ENCODE measurements around the gene HDHD5. TPM values are rescaled to one million over a fixed set of nuclear protein-coding genes. Genes with fewer than 3 reads are reported as not detected.
A peak's percentile ranks its signal among the peaks of the same experiment; 100 is the strongest.

Gene HDHD5
- total and polyA plus RNA-seq, 2 of the 13 experiments (the other 11 are each of a cell fraction or from before 2014, with no cell fraction given), result not detected

DNA sequence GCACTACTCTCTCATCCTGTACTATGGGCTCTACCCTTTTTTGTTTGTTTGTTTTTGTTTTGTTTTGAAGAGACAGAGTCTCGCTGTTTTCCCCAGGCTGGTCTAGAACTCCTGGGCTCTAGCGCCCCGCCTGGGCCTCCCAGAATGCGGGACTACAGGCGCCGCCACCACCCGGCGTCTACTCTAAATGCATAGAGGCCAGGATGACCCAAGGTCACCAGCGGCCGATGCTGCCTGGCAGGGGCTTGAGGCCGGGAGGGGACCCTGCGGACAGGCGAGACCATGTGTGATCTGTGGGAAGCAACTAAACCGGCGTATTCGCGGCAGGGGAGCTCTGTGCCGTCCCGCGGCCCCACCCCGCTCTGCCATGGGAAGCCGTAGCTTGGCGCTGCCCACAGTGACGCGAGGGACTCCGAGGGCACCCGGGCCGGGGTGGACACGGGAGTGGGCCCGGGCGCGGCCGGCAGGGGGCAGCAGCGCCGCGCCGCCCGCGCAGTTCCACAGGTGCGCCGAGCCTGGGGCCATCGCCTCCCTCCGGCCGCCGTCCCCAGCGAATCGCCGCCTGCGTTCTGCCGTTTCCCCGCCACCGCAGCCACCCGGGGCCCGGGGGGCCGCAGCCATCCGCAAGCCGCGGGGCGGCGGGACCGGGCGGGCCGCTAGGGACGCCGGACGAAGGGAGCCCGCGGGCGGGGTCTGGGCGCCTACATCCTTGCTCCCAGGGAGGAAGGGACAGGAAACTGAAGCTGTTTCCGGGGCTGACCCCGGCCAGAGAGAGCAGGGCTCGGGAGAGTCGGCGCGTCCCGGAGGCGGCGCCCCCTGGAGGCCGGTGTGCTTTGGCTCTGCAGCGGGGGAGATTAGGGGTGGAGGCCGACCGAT, 12.3 kb upstream of the HDHD5 start (continued):
- TF ChIP-seq, protein P1, sequence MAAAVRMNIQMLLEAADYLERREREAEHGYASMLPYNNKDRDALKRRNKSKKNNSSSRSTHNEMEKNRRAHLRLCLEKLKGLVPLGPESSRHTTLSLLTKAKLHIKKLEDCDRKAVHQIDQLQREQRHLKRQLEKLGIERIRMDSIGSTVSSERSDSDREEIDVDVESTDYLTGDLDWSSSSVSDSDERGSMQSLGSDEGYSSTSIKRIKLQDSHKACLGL (CRISPR knock-in tag; IDR thresholded peaks at IDR 0.05), result no peak
- no peak for TF ChIP-seq ZNF326 (CRISPR knock-in tag; IDR thresholded peaks at IDR 0.05; ENCODE audit: borderline replicate concordance)
- TF ChIP-seq ZNF547 (CRISPR knock-in tag; IDR thresholded peaks at IDR 0.05), result no peak
- no peak for TF ChIP-seq ZNF138 (CRISPR knock-in tag; IDR thresholded peaks at IDR 0.05; ENCODE audit: low read depth)
- TF ChIP-seq ZNF629 (CRISPR knock-in tag; conservative IDR thresholded peaks at IDR 0.05), result no peak
- TF ChIP-seq, protein P2, sequence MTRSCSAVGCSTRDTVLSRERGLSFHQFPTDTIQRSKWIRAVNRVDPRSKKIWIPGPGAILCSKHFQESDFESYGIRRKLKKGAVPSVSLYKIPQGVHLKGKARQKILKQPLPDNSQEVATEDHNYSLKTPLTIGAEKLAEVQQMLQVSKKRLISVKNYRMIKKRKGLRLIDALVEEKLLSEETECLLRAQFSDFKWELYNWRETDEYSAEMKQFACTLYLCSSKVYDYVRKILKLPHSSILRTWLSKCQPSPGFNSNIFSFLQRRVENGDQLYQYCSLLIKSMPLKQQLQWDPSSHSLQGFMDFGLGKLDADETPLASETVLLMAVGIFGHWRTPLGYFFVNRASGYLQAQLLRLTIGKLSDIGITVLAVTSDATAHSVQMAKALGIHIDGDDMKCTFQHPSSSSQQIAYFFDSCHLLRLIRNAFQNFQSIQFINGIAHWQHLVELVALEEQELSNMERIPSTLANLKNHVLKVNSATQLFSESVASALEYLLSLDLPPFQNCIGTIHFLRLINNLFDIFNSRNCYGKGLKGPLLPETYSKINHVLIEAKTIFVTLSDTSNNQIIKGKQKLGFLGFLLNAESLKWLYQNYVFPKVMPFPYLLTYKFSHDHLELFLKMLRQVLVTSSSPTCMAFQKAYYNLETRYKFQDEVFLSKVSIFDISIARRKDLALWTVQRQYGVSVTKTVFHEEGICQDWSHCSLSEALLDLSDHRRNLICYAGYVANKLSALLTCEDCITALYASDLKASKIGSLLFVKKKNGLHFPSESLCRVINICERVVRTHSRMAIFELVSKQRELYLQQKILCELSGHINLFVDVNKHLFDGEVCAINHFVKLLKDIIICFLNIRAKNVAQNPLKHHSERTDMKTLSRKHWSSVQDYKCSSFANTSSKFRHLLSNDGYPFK (CRISPR knock-in tag; IDR thresholded peaks at IDR 0.05; ENCODE audit: borderline replicate concordance), result no peak
- no peak for TF ChIP-seq ZNF160 (CRISPR knock-in tag; IDR thresholded peaks at IDR 0.05)
- no peak for TF ChIP-seq PCBP1 (IDR thresholded peaks at IDR 0.05; ENCODE audit: borderline replicate concordance, low read depth, low read length)
- TF ChIP-seq MAZ (IDR thresholded peaks at IDR 0.05; ENCODE audit: borderline replicate concordance, low read depth, low read length), result no peak
- TF ChIP-seq MAZ (CRISPR knock-in tag; IDR thresholded peaks at IDR 0.05; ENCODE audit: low read depth), result no peak
- no peak for TF ChIP-seq HMGA1 (CRISPR knock-in tag; conservative IDR thresholded peaks at IDR 0.05)
- peak; percentile 51; the same call in 1 of the 2 replicates for TF ChIP-seq ZSCAN25 (CRISPR knock-in tag; IDR thresholded peaks at IDR 0.05)
- TF ChIP-seq KMT2B (CRISPR knock-in tag; IDR thresholded peaks at IDR 0.05), result no peak
- TF ChIP-seq ARID2 (CRISPR knock-in tag; IDR thresholded peaks at IDR 0.05; ENCODE audit: borderline replicate concordance), result no peak
- peak; percentile 67 for TF ChIP-seq GABPA (IDR thresholded peaks at IDR 0.05; ENCODE audit: low read depth, low read length)
- peak; percentile 90 for TF ChIP-seq GABPA (CRISPR knock-in tag; IDR thresholded peaks at IDR 0.05; ENCODE audit: low read depth)
- no peak for TF ChIP-seq ZNF552 (CRISPR knock-in tag; IDR thresholded peaks at IDR 0.05; ENCODE audit: borderline replicate concordance)
- TF ChIP-seq, protein P3, sequence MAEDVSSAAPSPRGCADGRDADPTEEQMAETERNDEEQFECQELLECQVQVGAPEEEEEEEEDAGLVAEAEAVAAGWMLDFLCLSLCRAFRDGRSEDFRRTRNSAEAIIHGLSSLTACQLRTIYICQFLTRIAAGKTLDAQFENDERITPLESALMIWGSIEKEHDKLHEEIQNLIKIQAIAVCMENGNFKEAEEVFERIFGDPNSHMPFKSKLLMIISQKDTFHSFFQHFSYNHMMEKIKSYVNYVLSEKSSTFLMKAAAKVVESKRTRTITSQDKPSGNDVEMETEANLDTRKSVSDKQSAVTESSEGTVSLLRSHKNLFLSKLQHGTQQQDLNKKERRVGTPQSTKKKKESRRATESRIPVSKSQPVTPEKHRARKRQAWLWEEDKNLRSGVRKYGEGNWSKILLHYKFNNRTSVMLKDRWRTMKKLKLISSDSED (CRISPR knock-in tag; IDR thresholded peaks at IDR 0.05), result no peak
- TF ChIP-seq PHF21A (CRISPR knock-in tag; IDR thresholded peaks at IDR 0.05), result no peak; the same call in 1 of the 2 replicates
- TF ChIP-seq, protein P4, sequence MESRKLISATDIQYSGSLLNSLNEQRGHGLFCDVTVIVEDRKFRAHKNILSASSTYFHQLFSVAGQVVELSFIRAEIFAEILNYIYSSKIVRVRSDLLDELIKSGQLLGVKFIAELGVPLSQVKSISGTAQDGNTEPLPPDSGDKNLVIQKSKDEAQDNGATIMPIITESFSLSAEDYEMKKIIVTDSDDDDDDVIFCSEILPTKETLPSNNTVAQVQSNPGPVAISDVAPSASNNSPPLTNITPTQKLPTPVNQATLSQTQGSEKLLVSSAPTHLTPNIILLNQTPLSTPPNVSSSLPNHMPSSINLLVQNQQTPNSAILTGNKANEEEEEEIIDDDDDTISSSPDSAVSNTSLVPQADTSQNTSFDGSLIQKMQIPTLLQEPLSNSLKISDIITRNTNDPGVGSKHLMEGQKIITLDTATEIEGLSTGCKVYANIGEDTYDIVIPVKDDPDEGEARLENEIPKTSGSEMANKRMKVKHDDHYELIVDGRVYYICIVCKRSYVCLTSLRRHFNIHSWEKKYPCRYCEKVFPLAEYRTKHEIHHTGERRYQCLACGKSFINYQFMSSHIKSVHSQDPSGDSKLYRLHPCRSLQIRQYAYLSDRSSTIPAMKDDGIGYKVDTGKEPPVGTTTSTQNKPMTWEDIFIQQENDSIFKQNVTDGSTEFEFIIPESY (CRISPR knock-in tag; IDR thresholded peaks at IDR 0.05), result no peak
- no peak for TF ChIP-seq TCF12 (IDR thresholded peaks at IDR 0.05)
- no peak; the same call in 1 of the 2 replicates for TF ChIP-seq TCF12 (CRISPR knock-in tag; IDR thresholded peaks at IDR 0.05)
- TF ChIP-seq ZNF605 (CRISPR knock-in tag; IDR thresholded peaks at IDR 0.05), result no peak
- TF ChIP-seq SMARCC2 (IDR thresholded peaks at IDR 0.05), result no peak
- TF ChIP-seq KMT2A (CRISPR knock-in tag; IDR thresholded peaks at IDR 0.05), result no peak

Measured in HepG2 (cell line).